ENCODE measurements around the gene PDZD2.

The PDZD2 gene

DNA sequence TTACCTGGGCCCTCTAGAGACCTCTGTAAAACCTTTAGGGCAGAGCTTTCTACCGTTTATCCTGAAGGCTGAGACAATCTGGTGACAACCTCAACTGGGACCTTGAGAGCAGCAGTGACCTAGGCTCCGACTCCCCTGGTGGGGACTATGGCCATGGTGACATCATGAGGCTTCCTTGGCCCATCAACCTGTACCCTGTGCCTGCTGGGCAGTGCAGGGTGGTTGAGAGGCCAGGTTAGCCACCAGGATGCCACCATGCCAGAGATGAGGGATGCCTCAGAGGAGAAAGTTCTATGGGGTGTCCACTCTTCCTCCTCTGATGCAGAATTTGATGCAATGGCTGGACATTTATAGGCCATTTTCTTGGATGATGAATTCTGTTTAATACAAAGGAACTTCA, 194.8 kb downstream of the PDZD2 start:
- no peak for DNase-seq

GRCh38 chr5:31844622-31845345, 205.9 kb downstream of the PDZD2 start:
- DNase-seq: no peak

DNA sequence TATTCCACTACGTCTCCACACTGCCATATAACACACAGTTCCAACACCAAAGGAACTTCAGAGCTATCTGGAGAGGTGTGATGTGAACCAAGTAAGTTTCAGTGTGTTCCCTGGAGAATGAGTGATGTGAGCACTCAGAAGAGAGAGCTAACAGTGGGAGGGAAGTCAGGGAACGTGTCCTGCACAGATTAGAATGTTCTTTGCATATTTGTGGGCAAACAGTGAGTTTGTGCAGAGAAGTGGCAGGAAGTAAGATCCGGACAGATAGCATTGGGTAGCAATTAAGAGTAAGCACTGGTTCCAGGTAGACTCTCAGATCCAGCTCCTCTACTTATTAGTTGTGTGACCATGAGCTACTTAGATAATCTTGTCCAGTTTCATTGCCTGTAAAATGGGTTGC, 206.4 kb downstream of the PDZD2 start:
- DNase-seq: no peak

DNA sequence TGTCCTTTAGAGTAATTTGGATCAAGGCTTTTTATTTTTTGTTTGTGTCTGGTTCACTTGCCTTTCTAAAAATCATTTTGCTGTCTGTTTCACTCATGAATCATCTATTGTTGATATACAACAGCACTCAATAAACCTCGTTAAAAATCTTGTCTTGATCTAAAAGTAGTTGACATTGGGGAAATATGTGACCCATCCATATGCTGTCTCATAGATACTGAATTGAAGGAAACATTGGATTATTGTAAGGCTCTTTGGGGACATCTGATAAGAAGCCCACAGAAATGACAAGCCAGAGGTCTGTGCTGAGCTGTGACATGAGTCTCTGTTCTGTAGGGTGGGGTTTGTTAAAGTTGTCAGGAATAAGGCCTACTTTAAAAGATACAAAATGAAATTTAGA, 208.0 kb downstream of the PDZD2 start:
- no peak for DNase-seq

DNA sequence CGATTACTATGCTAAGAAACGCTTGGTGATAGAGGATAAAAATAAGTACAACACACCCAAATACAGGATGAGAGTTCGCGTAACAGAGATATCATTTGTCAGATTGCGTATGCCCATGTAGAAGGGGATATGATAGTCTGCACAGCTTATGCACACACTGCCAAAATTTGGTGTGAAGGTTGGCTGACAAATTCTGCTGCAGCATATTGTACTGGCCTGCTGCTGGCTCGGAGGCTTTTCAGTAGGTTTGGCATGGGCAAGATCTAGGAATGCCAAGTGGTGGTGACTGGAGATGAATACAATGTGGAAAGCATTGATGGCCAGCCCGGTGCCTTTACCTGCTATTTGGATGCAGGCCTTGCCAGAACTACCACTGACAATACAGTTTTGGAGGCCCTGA, 208.4 kb downstream of the PDZD2 start:
- no peak for DNase-seq

DNA sequence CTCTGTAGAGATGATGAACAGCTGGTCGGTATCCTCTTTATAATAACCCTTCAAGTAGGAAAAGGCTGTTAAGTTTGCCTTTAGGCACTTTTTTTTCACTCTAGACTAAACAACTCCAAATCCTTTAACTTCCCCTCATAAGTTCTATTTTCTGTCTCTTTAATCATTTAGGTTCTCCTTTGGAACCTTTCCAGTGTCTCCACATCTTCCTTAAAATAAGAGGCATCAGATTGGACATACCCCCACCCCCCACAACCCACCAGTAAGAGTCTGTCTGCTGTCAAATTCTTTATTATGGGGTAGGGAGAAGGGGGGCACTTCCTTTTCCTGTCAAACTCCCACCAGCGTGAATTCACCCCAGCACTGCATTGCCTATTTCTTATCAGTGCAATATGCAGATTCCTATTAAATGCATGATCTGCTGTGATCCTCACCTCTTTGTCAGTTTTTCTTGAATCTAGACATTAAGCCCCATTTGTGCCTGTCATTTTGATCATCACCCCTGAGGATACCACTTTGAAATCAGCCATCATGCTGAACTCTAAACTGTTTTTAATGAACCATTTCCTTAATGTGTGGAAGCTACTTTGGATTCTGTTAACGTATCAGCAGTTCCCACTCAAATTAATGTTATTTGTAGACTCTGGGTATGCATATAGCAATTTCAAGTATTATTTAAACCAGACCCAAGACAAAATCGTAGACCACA, 212.2 kb downstream of the PDZD2 start:
- DNase-seq: no peak

GRCh38 chr5:31853398-31854135, 214.6 kb downstream of the PDZD2 start:
- DNase-seq: peak; percentile 85

DNA sequence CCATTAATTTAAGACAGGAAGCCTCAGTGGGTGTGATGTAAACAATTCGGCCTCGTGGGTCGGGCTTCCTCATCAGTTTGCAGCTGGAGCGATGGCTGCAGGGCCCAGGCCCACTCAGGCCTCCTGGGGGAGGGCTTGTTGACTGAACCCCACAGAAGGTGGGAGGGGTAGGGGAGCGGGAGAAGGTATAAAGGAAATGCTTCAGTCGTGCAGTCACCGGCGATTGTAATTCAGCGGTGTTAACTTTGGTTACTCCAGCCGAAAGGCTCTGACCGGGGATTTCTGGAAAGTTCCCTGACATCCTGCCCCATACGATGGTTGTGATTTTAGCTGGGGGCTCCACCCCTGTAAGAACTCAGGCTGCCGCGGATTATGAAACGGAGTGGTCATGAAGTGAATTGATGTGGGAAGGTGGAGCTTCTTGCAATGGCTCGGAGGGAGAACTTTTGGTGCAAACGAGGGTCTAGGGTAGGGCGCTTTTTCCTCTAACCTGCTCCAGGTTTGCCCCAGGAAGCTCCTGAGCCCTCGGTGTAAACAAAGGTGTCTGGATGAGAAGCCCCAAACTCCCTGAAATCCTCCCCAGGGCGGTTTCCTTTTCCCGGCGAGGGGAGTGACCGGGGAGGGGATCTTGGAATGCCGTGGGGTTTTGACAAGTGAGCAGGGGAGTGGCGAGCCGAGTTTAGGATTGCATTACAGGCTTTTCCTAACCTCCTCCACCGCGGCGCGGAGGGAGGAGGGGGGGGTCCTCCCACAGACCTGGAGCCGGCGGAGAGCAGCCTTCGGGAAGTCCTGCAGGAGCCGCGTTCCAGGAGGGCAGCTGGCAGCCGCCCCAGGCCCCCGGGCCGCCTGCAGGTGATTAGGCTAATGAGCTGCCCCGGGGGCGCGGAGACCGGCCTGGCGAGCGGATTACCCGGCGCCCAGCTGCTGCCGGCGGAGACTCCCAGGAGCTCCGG, 215.5 kb downstream of the PDZD2 start:
- DNase-seq: peak; percentile 85

DNA sequence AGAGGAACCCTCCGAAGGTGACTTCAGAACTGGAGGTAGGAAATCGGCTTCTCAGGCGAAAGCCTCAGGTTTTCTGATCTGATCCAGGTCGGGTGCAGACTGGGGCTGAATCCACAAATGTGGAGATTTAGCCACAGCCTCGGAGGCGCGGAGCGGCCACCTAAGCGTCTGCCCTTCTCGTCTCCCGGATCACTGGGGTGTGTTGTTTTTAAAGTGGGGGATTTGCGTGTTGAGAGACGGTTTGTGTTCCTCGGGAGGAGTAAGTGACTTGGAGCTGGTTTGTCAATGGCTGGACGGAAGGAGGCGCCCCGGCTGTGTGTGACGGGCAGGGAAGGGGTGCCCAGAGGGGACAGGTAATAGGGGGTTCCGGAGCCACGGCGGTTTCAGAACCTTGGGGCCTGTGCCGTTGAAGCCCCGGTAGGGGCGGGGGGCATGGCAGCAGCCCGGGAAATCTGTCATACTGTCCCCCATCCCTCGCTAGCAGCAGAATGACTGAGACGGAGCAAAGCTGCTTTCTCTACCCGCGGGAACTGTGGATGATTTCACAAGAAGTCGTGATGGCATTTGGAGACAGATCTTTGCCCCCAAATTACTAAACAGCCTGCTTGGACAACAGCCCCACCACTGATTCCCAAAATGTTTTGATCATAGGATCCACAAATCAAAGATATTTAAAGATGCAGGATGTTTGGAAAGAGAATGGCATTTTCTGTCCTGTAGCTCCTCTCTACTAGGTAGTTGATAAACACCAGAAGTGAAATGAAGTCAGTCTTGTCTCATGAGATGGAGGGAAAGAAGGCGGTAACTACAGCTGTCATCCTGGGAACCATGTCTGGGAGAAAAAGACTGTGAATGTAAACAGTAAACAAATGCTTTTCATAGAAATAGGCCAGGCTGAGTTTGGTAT, 216.5 kb downstream of the PDZD2 start:
- no peak for DNase-seq

- no peak for DNase-seq
Observed at GRCh38 chr5:31859096-31859495, 220.2 kb downstream of the PDZD2 start.

- DNase-seq: no peak
Observed at GRCh38 chr5:31860278-31860677, 221.3 kb downstream of the PDZD2 start.

GRCh38 chr5:31860726-31861433, 221.9 kb downstream of the PDZD2 start:
- no peak for DNase-seq

DNA sequence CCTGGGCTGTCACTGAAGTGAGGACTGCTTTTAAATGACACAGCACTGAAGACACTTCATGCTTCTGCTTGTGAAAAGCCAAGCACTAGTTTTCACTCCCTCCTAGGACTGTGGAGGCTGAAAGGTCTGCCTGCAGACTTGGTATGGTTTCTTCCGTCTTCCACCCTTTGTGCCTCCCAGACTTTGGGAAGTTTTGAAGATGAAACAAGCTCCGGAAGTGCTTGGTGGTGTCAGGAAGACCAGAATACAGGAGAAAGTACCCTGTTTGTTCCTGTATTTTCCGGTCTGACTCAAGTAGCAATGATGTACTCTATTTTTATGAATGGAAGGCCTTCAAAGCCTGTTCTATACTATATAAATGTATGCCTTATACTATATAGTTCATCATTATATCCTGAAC, 222.7 kb downstream of the PDZD2 start:
- no peak for DNase-seq

DNA sequence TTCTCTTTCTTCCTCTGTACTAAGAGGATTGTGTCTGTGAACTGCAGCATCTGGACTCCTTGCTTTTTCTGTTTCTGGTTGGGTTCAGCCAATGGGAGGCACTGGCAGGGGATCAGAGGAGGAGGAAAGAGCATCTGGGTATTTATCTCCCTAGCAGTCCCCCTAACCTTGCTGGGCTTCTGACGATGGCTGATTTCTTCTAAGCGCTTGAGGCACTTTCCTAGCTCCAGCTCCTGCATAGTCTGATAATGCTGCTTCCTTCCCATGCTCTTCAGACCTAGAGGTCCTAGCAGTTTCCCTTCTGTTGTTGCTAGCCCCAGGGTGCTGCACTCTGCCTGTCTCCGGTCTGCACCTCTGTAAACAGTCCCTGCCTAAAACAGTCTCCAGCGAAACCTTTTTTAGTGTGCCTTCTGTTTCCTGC, 225.1 kb downstream of the PDZD2 start:
- no peak for DNase-seq

DNA sequence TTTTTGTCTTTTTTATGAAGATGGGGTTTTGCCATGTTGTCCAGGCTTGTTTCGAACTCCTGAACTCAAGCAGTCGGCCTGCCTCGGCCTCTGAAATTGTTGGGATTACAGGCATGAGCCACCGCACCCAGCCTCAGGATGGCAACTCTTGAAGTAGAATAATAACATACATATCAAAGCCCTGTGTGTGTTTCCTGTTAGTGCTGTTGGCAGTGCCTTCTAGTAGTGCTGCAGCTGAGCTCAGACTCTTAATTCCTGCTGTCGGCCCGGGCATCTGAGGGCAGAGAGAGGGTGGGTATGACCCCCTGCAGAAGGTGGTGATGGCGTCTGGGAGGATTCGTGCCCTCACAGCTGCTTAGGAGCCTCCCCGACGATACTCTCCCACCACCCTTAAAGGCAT, 227.2 kb downstream of the PDZD2 start:
- DNase-seq: no peak

- no peak for DNase-seq
Observed at GRCh38 chr5:31867219-31867618, 228.3 kb downstream of the PDZD2 start.

GRCh38 chr5:31880449-31880848, 241.5 kb downstream of the PDZD2 start:
- no peak for DNase-seq

GRCh38 chr5:31884896-31885295, 246.0 kb downstream of the PDZD2 start:
- DNase-seq: no peak

DNA sequence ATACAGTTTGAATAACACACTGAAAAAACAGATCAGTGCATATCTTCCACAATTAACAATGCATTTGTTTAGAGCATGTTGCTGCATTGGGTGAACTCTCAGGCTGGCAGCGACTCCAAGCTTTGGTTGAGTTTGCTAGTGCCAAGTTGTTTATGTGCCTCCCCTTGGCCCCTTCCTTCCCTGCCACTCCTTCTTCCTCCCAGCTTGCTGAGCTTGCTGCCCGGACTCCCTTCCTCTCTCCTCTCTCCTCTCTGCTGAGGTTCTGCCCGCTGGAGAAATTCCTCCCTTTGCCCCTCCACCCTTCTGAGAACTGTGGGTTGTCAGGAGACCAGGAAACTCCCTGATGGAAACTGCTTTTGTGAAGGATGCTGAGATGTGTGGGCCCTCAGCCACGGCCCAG, 247.3 kb downstream of the PDZD2 start:
- no peak for DNase-seq

DNA sequence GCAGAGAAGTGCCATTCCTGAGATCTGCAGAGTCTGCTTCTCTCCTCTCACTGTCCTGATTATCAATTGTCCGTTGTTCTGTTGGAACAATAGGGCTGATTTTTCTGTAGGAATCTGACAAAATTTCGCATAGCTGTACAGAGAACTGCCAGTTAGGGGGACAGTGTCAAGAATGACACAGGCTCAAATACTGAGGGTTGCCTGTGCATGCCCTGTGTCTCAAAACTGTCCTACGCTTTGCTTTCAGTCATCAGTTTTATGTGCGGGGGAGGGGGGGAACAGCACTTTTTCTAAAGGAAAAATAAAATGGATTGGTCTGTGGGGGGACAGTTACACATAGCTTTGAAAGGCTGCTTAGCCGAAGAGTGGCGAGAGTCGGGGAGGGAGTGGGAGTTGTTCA, 248.6 kb downstream of the PDZD2 start:
- DNase-seq: no peak

GRCh38 chr5:31888564-31888963, 249.6 kb downstream of the PDZD2 start:
- no peak for DNase-seq

Data from NCI-H748 treated with DMSO at 0.1 percent for 48 hours (cell line).